ENCODE data around the gene NOL11.

DNA sequence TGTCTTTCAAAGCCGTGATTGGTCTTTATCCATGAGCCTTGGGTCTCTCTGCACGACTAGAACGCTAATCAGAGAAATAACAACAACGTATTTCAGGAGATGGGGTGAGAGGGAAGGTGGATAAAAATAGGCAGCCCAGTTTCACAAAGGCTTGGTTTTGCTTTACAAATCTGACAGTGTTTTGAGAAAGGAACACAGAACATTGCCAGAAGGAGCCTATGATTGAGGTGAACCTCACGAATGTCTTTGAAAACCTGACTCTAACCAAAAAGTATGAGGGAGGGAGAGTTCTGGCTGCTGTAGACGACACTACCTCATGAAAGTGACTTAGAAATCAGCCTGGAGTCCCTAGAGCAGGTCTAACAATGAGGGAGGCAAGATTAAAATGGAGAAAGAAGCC lies 38.0 kb upstream of the NOL11 start:
- TF ChIP-seq ZNF263 (CRISPR knock-in tag; IDR thresholded peaks at IDR 0.05; ENCODE audit: low read depth), result no peak
- TF ChIP-seq, protein P1, sequence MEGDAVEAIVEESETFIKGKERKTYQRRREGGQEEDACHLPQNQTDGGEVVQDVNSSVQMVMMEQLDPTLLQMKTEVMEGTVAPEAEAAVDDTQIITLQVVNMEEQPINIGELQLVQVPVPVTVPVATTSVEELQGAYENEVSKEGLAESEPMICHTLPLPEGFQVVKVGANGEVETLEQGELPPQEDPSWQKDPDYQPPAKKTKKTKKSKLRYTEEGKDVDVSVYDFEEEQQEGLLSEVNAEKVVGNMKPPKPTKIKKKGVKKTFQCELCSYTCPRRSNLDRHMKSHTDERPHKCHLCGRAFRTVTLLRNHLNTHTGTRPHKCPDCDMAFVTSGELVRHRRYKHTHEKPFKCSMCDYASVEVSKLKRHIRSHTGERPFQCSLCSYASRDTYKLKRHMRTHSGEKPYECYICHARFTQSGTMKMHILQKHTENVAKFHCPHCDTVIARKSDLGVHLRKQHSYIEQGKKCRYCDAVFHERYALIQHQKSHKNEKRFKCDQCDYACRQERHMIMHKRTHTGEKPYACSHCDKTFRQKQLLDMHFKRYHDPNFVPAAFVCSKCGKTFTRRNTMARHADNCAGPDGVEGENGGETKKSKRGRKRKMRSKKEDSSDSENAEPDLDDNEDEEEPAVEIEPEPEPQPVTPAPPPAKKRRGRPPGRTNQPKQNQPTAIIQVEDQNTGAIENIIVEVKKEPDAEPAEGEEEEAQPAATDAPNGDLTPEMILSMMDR (IDR thresholded peaks at IDR 0.05), result no peak
- TF ChIP-seq CREB1 (CRISPR knock-in tag; IDR thresholded peaks at IDR 0.05), result no peak
- no peak for TF ChIP-seq FOXJ3 (CRISPR knock-in tag; IDR thresholded peaks at IDR 0.05; ENCODE audit: borderline replicate concordance)
- TF ChIP-seq ZBTB21 (CRISPR knock-in tag; IDR thresholded peaks at IDR 0.05; ENCODE audit: borderline replicate concordance), result no peak
- TF ChIP-seq ELF4 (CRISPR knock-in tag; IDR thresholded peaks at IDR 0.05; ENCODE audit: low read depth), result no peak
- no peak for TF ChIP-seq ZNF138 (CRISPR knock-in tag; conservative IDR thresholded peaks at IDR 0.05)
- TF ChIP-seq SP1 (CRISPR knock-in tag; conservative IDR thresholded peaks at IDR 0.05), result no peak
- no peak for TF ChIP-seq NFYB (CRISPR knock-in tag; conservative IDR thresholded peaks at IDR 0.05; ENCODE audit: low read depth)
- TF ChIP-seq JUN (CRISPR knock-in tag; IDR thresholded peaks at IDR 0.05), result no peak
- TF ChIP-seq, protein P2, sequence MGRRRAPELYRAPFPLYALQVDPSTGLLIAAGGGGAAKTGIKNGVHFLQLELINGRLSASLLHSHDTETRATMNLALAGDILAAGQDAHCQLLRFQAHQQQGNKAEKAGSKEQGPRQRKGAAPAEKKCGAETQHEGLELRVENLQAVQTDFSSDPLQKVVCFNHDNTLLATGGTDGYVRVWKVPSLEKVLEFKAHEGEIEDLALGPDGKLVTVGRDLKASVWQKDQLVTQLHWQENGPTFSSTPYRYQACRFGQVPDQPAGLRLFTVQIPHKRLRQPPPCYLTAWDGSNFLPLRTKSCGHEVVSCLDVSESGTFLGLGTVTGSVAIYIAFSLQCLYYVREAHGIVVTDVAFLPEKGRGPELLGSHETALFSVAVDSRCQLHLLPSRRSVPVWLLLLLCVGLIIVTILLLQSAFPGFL (CRISPR knock-in tag; IDR thresholded peaks at IDR 0.05; ENCODE audit: borderline replicate concordance), result no peak
- no peak for TF ChIP-seq TEAD4 (CRISPR knock-in tag; IDR thresholded peaks at IDR 0.05)
- TF ChIP-seq, protein P3, sequence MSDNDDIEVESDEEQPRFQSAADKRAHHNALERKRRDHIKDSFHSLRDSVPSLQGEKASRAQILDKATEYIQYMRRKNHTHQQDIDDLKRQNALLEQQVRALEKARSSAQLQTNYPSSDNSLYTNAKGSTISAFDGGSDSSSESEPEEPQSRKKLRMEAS (CRISPR knock-in tag; IDR thresholded peaks at IDR 0.05), result no peak
- no peak for TF ChIP-seq ZNF423 (CRISPR knock-in tag; IDR thresholded peaks at IDR 0.05)

Measured in WTC11 (cell line).